Colonic mucosa (tissue), 4 donors: ENCODE measurements around the gene FAM234B. TPM values are rescaled to one million over a fixed set of nuclear protein-coding genes. Genes with fewer than 3 reads are reported as not detected.

Experiments used
- DNase-seq: peaks from one replicate; pipeline ENCODE4 v3.0.0-alpha.2; 2020
- H3K27ac ChIP-seq: fragments of 200-600 bp; one replicate; pipeline ENCODE4 v1.8.0; 2021
- H3K27me3 ChIP-seq: fragments of 200-600 bp; one replicate; pipeline ENCODE4 v1.8.0; 2021
- H3K36me3 ChIP-seq: fragments of 200-600 bp; one replicate; pipeline ENCODE4 v1.8.0; 2021
- H3K4me1 ChIP-seq: fragments of 200-600 bp; one replicate; pipeline ENCODE4 v1.8.0; 2021; ENCODE audit warnings: mild to moderate bottlenecking
- H3K4me3 ChIP-seq: fragments of 200-600 bp; one replicate; pipeline ENCODE4 v1.8.0; 2021
- H3K9ac ChIP-seq, 2 donors: one replicate each; pipeline ENCODE4 v1.7.0; 2013; ENCODE audit warnings: control low read depth in 2 of 2, low read depth in 2 of 2, low read length in 2 of 2
- H3K9me3 ChIP-seq: fragments of 200-600 bp; one replicate; pipeline ENCODE4 v1.8.0; 2021
- intact Hi-C: fragments of 100-400 bp; cut with DNase I; formaldehyde crosslinking; loops from one replicate; pipeline ENCODE4 v1.14.1; 2022
- total RNA-seq, 2 donors: library from RNA; stranded (reverse); fragmentation: NEBNext Ultra II Directional in 1 of 2; extraction: Animal tissue kit (Norgen Biotek cat#: 25700) in 1 of 2; gene quantifications; one replicate each; pipeline ENCODE4 v1.2.1, GENCODE V29; 2021
- TF ChIP-seq, protein P1 (sequence below): fragments of 200-600 bp; IDR thresholded peaks from one replicate; pipeline ENCODE4 v1.8.0; 2022; ENCODE audit warnings: antibody characterized with exemption, mild to moderate bottlenecking
- donor health status: healthy.
- donor health status: DM: no; HTN: no; CAD: no.
- donor health status: DM: no; HTN: no; CAD: no.

The FAM234B gene
- total RNA-seq, 2 donors from 2014 or later = 1.5 to 2.0 TPM

DNA sequence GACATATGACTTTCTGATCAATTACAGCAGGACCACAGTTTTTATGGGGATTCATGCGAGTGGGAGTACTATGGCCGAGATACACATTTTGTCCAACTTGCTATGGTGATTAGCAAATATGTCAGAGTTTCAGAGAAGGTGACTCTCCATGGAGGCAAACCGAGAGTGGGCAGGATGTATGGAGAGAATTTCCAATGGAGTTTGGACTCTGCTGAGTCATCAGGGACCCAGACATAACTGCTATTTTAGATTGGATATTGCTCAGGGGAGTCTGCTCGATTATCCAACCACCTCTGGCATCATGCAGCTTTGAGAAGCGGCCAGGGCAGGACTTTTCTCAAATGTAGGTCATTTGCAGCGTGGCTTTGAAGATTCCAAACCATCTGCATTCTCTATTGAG, 68.8 kb downstream of the FAM234B start:
- H3K9me3 ChIP-seq = no peaks in the 10 kb centered on the region
- DNase-seq = no peak
- no peak overlapping the region for H3K9ac ChIP-seq
- no peak overlapping the region for H3K27ac ChIP-seq
- no peaks in the 10 kb centered on the region for H3K36me3 ChIP-seq
- TF ChIP-seq, protein P1, sequence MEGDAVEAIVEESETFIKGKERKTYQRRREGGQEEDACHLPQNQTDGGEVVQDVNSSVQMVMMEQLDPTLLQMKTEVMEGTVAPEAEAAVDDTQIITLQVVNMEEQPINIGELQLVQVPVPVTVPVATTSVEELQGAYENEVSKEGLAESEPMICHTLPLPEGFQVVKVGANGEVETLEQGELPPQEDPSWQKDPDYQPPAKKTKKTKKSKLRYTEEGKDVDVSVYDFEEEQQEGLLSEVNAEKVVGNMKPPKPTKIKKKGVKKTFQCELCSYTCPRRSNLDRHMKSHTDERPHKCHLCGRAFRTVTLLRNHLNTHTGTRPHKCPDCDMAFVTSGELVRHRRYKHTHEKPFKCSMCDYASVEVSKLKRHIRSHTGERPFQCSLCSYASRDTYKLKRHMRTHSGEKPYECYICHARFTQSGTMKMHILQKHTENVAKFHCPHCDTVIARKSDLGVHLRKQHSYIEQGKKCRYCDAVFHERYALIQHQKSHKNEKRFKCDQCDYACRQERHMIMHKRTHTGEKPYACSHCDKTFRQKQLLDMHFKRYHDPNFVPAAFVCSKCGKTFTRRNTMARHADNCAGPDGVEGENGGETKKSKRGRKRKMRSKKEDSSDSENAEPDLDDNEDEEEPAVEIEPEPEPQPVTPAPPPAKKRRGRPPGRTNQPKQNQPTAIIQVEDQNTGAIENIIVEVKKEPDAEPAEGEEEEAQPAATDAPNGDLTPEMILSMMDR = no peak
- H3K27me3 ChIP-seq = no peaks in the 10 kb centered on the region
- intact Hi-C loops = no loop called here
- H3K4me1 ChIP-seq = no peaks in the 10 kb centered on the region
- H3K4me3 ChIP-seq = no peak overlapping the region

- no peak overlapping the region for H3K4me3 ChIP-seq
- no peaks in the 10 kb centered on the region for H3K36me3 ChIP-seq
- intact Hi-C loops = no loop called here
- H3K4me1 ChIP-seq = no peaks in the 10 kb centered on the region
- no peak for DNase-seq
- no peak overlapping the region for H3K27ac ChIP-seq
- H3K27me3 ChIP-seq = no peaks in the 10 kb centered on the region
- no peak overlapping the region for H3K9ac ChIP-seq
- TF ChIP-seq, protein P1 = no peak
- H3K9me3 ChIP-seq = no peaks in the 10 kb centered on the region
Observed at GRCh38 chr12:13114251-13115052, 70.3 kb downstream of the FAM234B start.

GRCh38 chr12:13116259-13116658, 72.1 kb downstream of the FAM234B start:
- H3K27ac ChIP-seq = no peak overlapping the region
- no peaks in the 10 kb centered on the region for H3K27me3 ChIP-seq
- TF ChIP-seq, protein P1 = no peak
- intact Hi-C loops = no loop called here
- no peaks in the 10 kb centered on the region for H3K36me3 ChIP-seq
- no peaks in the 10 kb centered on the region for H3K4me1 ChIP-seq
- H3K9ac ChIP-seq = no peak overlapping the region
- DNase-seq = no peak
- H3K9me3 ChIP-seq = no peaks in the 10 kb centered on the region
- H3K4me3 ChIP-seq = no peak overlapping the region

- no peak for DNase-seq
- Histone ChIP-seq H3K9ac (no peak overlapping the region), H3K4me1 (no peaks in the 10 kb centered on the region), H3K9me3 (no peaks in the 10 kb centered on the region), H3K27me3 (no peaks in the 10 kb centered on the region), H3K4me3 (no peak overlapping the region), H3K36me3 (no peaks in the 10 kb centered on the region), H3K27ac (no peak overlapping the region)
- intact Hi-C loops = no loop called here
- TF ChIP-seq, protein P1 = no peak
Observed at GRCh38 chr12:13117029-13117428, 72.8 kb downstream of the FAM234B start.

- TF ChIP-seq, protein P1 = no peak
- intact Hi-C loops = no loop called here
- no peak overlapping the region for H3K27ac ChIP-seq
Observed at GRCh38 chr12:13119826-13120225, 75.6 kb downstream of the FAM234B start.

More at GRCh38 chr12:13119826-13120225, 75.6 kb downstream of the FAM234B start:
- Histone ChIP-seq H3K9ac (no peak overlapping the region), H3K4me3 (no peak overlapping the region), H3K36me3 (no peaks in the 10 kb centered on the region), H3K4me1 (no peaks in the 10 kb centered on the region), H3K27me3 (no peaks in the 10 kb centered on the region), H3K9me3 (no peaks in the 10 kb centered on the region)
- no peak for DNase-seq
